Astrocyte of the spinal cord (primary cell): ENCODE data around the gene PRSS56.

Experiments
- DNase-seq: peaks from one replicate; pipeline ENCODE4 v3.0.0; 2011; ENCODE audit warnings: low read depth, low spot score
- H3K4me3 ChIP-seq: 2 replicates; pipeline ENCODE4 v1.5.1; 2011; ENCODE audit warnings: low read depth, mild to moderate bottlenecking, low read length, moderate library complexity
- in situ Hi-C: cut with HindIII; loops from 2 replicates; pipeline ENCODE4 v1.10.0; 2017; ENCODE audit warnings: low sequenced_read_pairs
- TF ChIP-seq, protein P1 (sequence below): IDR thresholded peaks from 2 replicates; pipeline ENCODE4 v1.5.1; 2012; ENCODE audit warnings: low read depth, mild to moderate bottlenecking, low read length, inconsistent platforms

The PRSS56 gene

DNA sequence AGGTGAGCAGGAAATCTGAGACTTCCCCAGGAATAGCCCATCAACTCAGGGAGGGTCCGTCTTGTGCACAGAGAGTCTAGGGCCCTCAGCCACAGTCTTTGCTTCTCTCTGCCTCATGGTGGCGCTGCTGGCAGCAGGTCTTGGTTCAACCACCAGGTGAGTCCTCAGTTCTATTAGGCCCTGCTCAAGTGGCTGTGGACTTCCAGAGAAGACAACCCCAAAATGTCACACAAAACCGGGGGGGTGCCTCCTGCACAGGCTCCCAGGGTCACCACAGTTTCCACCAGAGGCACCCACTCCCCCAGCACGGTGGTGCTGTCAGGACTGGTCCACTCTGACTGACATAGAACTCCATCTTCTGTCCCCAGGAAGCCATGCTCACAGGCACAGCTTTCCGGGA lies 16.9 kb downstream of the PRSS56 start:
- DNase-seq: no peak
- in situ Hi-C loops: no loop called here
- no peak overlapping the region for H3K4me3 ChIP-seq
- TF ChIP-seq, protein P1, sequence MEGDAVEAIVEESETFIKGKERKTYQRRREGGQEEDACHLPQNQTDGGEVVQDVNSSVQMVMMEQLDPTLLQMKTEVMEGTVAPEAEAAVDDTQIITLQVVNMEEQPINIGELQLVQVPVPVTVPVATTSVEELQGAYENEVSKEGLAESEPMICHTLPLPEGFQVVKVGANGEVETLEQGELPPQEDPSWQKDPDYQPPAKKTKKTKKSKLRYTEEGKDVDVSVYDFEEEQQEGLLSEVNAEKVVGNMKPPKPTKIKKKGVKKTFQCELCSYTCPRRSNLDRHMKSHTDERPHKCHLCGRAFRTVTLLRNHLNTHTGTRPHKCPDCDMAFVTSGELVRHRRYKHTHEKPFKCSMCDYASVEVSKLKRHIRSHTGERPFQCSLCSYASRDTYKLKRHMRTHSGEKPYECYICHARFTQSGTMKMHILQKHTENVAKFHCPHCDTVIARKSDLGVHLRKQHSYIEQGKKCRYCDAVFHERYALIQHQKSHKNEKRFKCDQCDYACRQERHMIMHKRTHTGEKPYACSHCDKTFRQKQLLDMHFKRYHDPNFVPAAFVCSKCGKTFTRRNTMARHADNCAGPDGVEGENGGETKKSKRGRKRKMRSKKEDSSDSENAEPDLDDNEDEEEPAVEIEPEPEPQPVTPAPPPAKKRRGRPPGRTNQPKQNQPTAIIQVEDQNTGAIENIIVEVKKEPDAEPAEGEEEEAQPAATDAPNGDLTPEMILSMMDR: peak; percentile 36

DNA sequence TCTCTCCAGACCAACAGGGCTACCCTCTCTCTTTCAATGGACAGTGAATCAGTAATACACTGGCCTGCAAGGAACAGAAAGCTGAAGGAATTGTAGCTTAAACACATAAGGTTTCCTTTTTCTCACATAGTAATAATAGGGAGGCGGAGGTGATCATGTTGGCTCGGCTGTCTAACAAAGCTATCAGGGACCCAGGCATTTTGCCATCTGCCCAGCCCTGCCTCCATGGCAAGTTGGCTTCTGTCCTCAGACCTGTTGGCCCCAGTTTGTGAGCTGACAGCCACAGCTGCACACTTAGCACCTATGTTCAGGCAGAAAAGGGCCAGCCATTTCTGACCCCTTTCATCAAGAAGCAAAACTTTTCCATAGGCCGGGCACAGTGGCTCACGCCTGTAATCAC lies 17.3 kb downstream of the PRSS56 start:
- TF ChIP-seq, protein P1: no peak
- in situ Hi-C loops: no loop called here
- H3K4me3 ChIP-seq: no peak overlapping the region
- no peak for DNase-seq

DNA sequence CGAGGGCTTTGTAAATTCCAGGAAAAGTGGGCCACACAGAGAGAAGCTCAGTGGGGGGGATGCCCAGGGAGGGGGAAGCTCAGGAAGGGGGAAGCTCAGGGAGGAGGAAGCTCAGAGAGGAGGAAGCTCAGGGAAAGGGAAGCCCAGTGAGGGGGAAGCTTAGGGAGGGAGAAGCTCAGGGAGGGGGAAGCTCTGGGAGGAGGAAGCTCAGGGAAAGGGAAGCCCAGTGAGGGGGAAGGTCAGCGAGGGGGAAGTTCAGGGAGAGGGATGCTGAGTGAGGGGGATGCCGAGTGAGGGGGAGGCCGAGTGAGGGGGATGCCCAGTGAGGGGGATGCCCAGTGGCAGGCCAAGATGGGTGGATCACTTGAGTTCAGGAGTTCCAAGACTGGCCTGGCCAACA lies 18.5 kb downstream of the PRSS56 start:
- no peak for DNase-seq
- in situ Hi-C loops: no loop called here
- no peak overlapping the region for H3K4me3 ChIP-seq
- TF ChIP-seq, protein P1: no peak

DNA sequence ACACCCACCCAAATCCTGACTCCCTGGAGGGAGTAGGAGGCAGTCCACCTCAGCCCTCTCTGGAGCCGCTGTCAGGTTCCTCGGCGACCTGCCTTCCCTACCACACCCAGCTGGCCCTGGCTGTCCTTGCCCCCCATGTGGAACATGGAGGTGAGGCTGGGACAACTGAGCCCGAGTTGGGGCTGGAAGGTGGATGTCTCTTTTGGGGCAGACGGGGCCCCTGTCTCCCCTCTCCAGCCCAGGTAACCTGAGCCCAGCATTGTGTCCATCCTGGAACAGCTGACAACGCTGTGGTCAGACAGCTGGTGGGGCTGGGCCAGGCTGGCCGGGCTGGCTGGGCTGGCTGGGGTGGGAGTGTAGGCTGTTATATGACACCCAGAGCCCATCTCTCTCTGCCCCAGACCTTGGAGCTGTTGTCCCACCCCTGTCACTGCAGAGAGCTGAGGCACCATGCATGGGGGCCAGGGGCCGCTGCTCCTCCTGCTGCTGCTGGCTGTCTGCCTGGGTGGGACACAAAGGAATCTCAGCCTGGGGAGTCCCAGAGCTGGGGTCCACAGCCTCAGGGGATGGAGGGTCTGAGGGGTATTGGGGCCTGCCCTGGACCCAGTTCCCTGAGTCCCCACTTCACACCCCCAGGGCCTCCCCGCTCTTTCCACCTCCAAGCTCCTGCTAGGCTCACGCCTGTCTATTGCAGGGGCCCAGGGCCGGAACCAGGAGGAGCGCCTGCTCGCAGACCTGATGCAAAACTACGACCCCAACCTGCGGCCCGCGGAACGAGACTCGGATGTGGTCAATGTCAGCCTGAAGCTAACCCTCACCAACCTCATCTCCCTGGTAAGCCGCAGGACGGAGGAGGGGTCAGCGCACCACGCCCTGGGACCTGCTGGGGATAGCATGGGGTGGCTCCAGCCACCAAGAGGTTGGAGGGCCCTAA lies 19.4 kb downstream of the PRSS56 start, which contains the start of gene CHRNG:
Gene CHRNG (plus strand): TSS at position 395 of the 934 bp plus-strand sequence. CDS start 56 bp downstream, at position 451.
- in situ Hi-C loops: no loop called here

DNA sequence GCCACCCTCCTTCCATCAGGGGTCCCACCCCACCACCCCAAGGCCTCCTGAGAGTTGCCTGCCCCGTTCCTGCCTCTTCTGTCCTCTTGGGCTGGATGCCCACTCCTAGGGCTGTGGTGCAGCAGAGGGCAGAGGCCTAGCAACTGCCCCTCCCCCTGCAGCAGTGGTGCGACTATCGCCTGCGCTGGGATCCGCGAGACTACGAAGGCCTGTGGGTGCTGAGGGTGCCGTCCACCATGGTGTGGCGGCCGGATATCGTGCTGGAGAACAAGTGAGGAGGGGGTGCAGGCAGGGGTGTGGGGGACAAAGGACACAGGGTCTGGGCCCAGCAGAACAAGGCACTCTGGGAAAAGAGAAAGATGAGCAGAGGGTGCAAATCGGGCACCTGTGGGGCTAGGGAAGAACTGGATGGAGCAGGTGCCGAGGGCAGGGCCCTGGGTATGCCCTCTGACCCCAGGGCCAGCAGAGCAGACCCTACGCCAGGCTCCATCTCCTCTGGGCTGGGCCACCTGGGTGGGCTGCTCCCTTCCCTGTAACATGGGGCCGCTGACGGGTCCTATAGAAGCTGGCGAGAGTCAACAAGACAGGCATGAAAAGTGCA lies 20.4 kb downstream of the PRSS56 start:
- TF ChIP-seq, protein P1: no peak
- H3K4me3 ChIP-seq: no peak overlapping the region
- in situ Hi-C loops: no loop called here
- DNase-seq: no peak

More for the DNA sequence above, 19.4 kb downstream of the PRSS56 start, which contains the start of gene CHRNG:
- DNase-seq: no peak
- TF ChIP-seq, protein P1: no peak
- H3K4me3 ChIP-seq: no peak within 1 kb of the TSS

DNA sequence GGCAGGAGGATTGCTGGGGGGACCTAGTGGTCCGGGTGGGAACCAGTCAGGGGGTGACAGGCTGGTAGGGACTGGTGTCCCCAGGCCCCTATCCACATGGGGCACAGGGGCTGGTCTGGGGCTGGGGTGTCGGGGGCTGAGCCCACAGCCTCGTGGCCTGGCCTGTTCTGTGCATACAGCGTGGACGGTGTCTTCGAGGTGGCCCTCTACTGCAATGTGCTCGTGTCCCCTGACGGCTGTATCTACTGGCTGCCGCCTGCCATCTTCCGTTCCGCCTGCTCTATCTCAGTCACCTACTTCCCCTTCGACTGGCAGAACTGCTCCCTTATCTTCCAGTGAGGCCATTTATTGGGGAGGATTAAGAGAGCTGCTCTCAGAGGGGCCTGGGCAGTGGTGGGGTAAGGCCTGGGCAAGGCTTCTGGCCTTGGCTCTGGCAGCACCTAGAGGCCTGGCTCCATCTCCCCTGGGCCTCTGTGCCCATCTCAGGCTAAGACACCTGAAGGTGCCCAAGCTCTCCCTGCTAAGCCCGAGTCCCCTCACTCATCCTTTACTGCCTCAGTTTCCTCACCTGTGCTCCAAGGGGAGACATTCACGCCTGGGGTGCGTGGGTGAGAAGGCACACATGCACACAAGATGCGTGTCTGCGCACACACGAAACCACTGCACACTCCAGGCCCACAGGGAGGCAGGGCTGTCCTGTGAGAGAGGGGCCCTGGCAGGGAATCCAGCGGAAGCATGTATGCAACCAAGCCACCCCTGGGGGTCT lies 21.2 kb downstream of the PRSS56 start:
- in situ Hi-C loops: no loop called here

More for the DNA sequence above, 21.2 kb downstream of the PRSS56 start:
- H3K4me3 ChIP-seq: no peak overlapping the region
- TF ChIP-seq, protein P1: no peak
- no peak for DNase-seq
